GM23338 (cell line): ENCODE results near the gene FDX1. TPM values are rescaled to one million over a fixed set of nuclear protein-coding genes. Genes with fewer than 3 reads are reported as not detected.

ENCODE experiments used
- ATAC-seq: fragments of 200-7000 bp; cut with Tn5 transposase; 3 replicates; pipeline ENCODE4 v1.9.1; 2020
- DNase-seq: peaks from one replicate; pipeline ENCODE4 v3.0.0-alpha.2; 2015; ENCODE audit warnings: low spot score
- H2AFZ ChIP-seq: fragments of 200-600 bp; sonication (generic); 2 replicates; pipeline ENCODE4 v1.8.0; 2016; ENCODE audit warnings: antibody characterized with exemption, mild to moderate bottlenecking, moderate library complexity
- H3F3A ChIP-seq: fragments of 200-600 bp; sonication (generic); replicated peaks from 2 replicates; pipeline ENCODE4 v1.8.0; 2017; ENCODE audit warnings: antibody characterized with exemption, mixed run types, low read depth
- H3K27ac ChIP-seq: fragments of 200-600 bp; sonication (generic); 2 replicates; pipeline ENCODE4 v1.6.1; 2016; ENCODE audit warnings: low read depth
- H3K27me3 ChIP-seq: fragments of 200-600 bp; sonication (generic); 2 replicates; pipeline ENCODE4 v1.8.0; 2016; ENCODE audit warnings: mild to moderate bottlenecking, mixed run types, moderate library complexity; ENCODE audit not compliant: insufficient read depth
- H3K36me3 ChIP-seq: fragments of 200-600 bp; sonication (generic); 2 replicates; pipeline ENCODE4 v1.8.0; 2016; ENCODE audit warnings: mild to moderate bottlenecking; ENCODE audit not compliant: insufficient read depth
- H3K4me1 ChIP-seq: fragments of 200-600 bp; sonication (generic); 2 replicates; pipeline ENCODE4 v1.8.0; 2016; ENCODE audit warnings: mild to moderate bottlenecking, moderate library complexity; ENCODE audit not compliant: insufficient read depth
- H3K4me2 ChIP-seq: fragments of 200-600 bp; sonication (generic); 2 replicates; pipeline ENCODE4 v1.7.1; 2017; ENCODE audit warnings: mixed run types
- H3K4me3 ChIP-seq: fragments of 200-600 bp; sonication (generic); 2 replicates; pipeline ENCODE4 v1.6.1; 2016; ENCODE audit warnings: mixed run types
- H3K79me2 ChIP-seq: fragments of 200-600 bp; sonication (generic); replicated peaks from 2 replicates; pipeline ENCODE4 v1.8.0; 2017; ENCODE audit warnings: mild to moderate bottlenecking; ENCODE audit not compliant: insufficient read depth
- H3K9me2 ChIP-seq: fragments of 200-600 bp; sonication (generic); 2 replicates; pipeline ENCODE4 v1.8.0; 2017; ENCODE audit not compliant: insufficient read depth
- H4K20me1 ChIP-seq: fragments of 200-600 bp; sonication (generic); replicated peaks from 2 replicates; pipeline ENCODE4 v1.8.0; 2017; ENCODE audit warnings: mild to moderate bottlenecking; ENCODE audit not compliant: insufficient read depth
- H3K27ac Mint-ChIP-seq: 2 replicates; pipeline ENCODE4 v1.8.0; 2020; ENCODE audit warnings: inconsistent platforms, mild to moderate bottlenecking, moderate library complexity, mixed read lengths
- H3K27me3 Mint-ChIP-seq: 3 replicates; pipeline ENCODE4 v1.8.0; 2022; ENCODE audit warnings: low read depth, mild to moderate bottlenecking, moderate library complexity, mixed read lengths, inconsistent platforms; ENCODE audit not compliant: insufficient read depth, poor library complexity
- H3K36me3 Mint-ChIP-seq: 3 replicates; pipeline ENCODE4 v1.8.0; 2021; ENCODE audit warnings: low read depth, mild to moderate bottlenecking, inconsistent platforms, moderate library complexity, mixed read lengths
- H3K4me1 Mint-ChIP-seq: 3 replicates; pipeline ENCODE4 v1.8.0; 2020; ENCODE audit warnings: mild to moderate bottlenecking, inconsistent platforms, mixed read lengths
- H3K4me3 Mint-ChIP-seq: 3 replicates; pipeline ENCODE4 v1.8.0; 2021; ENCODE audit warnings: moderate library complexity, mild to moderate bottlenecking, inconsistent platforms, mixed read lengths
- H3K9me3 Mint-ChIP-seq: 3 replicates; pipeline ENCODE4 v1.8.0; 2020; ENCODE audit warnings: moderate library complexity, mild to moderate bottlenecking, inconsistent platforms, mixed read lengths
- CREB1 ChIP-seq: fragments of 250-450 bp; sonication (Bioruptor Pico); IDR thresholded peaks from 2 replicates; pipeline ENCODE4 v1.5.0; 2020; ENCODE audit warnings: low read depth, mild to moderate bottlenecking, moderate library complexity
- EZH2 ChIP-seq: fragments of 200-600 bp; sonication (generic); IDR thresholded peaks from one replicate; pipeline ENCODE4 v1.8.0; 2017; ENCODE audit warnings: antibody characterized with exemption, mild to moderate bottlenecking, low read depth; ENCODE audit not compliant: unreplicated experiment
- EZH2phosphoT487 ChIP-seq: fragments of 200-600 bp; sonication (generic); IDR thresholded peaks from one replicate; pipeline ENCODE4 v1.8.1; 2018; ENCODE audit warnings: antibody characterized with exemption; ENCODE audit not compliant: unreplicated experiment
- JUNB ChIP-seq: IDR thresholded peaks from one replicate; pipeline ENCODE4 v1.6.1; 2016; ENCODE audit warnings: antibody characterized with exemption; ENCODE audit not compliant: unreplicated experiment
- STAT1 ChIP-seq: IDR thresholded peaks from one replicate; pipeline ENCODE4 v1.6.1; 2016; ENCODE audit warnings: antibody characterized with exemption; ENCODE audit not compliant: unreplicated experiment
- ZNF114 ChIP-seq: fragments of 250-450 bp; sonication (Bioruptor Pico); IDR thresholded peaks from 2 replicates; pipeline ENCODE4 v1.5.0; 2020; ENCODE audit warnings: mild to moderate bottlenecking, moderate library complexity
- ZNF331 ChIP-seq: fragments of 250-450 bp; sonication (Bioruptor Pico); IDR thresholded peaks from 2 replicates; pipeline ENCODE4 v1.5.0; 2020; ENCODE audit warnings: low read depth, mild to moderate bottlenecking, moderate library complexity
- polyA plus RNA-seq: library from polyadenylated mRNA; unstranded; fragments of >200 nt; fragmentation: Nextera tagmentation; extraction: Ambion mirVana; gene quantifications from 2 replicates; pipeline ENCODE4 v1.2.1, GENCODE V29; 2016
- total RNA-seq: library from RNA; depleted of rRNA; stranded (reverse); fragments of >200 nt; shearing (Covaris generic); gene quantifications from 2 replicates; pipeline ENCODE4 v1.2.3, GENCODE V29; 2014
- TF ChIP-seq, protein P1 (sequence below): IDR thresholded peaks from one replicate; pipeline ENCODE4 v1.6.1; 2018; ENCODE audit warnings: antibody characterized with exemption; ENCODE audit not compliant: unreplicated experiment
- TF ChIP-seq, protein P2 (sequence below): fragments of 250-450 bp; sonication (Bioruptor Pico); IDR thresholded peaks from 2 replicates; pipeline ENCODE4 v1.5.0; 2020; ENCODE audit warnings: mild to moderate bottlenecking, moderate library complexity

The FDX1 gene
- total and polyA plus RNA-seq, 2 experiments from 2014 or later: 11.1 to 15.9 TPM

DNA sequence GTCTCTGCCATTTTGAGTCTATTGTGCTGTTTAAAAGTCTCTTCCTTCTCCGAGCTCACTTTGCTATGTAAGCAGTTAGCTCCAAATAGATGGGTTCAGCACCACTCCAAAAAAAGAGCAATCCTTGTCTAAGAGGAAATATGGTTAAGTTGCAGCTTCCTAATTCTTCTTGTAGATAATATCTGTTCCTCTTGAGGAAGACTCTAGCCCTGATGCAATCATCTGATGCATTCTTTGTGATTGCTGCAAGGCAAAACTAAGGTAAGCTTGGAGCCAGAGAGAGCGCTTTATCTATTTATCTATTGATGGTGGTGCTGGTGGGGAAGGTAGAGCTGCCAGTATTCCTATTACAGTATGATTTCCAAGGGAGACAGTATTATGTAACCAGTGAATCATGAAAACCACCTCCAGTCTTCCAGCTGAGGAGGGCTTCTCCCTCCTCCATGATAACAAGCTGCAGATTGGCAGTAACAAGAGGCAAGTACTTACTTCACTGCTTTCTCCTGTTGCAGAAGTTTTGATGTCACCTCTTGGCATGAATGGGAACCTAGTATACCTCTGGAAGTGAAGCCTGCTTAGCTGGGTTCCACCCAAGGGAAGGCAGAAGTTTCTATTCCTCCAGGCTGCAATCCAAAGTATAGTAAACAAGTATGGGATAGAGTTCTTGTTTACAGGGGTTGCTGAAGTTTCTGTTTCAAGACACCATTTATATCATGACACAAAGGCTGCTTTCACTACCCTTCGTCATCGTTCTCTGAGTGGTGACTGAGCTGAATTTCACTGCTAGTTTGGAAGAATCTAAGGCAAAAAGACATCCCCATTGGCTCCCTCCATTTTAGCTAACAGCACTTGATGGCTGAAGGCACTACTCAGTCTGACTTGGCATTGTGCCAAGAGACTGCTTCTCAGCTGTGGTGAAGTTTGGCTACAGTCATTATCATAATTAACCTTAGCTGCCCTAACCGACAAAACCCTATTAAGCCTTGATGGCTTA lies 49.7 kb downstream of the FDX1 start (continued):
- TF ChIP-seq, protein P1, sequence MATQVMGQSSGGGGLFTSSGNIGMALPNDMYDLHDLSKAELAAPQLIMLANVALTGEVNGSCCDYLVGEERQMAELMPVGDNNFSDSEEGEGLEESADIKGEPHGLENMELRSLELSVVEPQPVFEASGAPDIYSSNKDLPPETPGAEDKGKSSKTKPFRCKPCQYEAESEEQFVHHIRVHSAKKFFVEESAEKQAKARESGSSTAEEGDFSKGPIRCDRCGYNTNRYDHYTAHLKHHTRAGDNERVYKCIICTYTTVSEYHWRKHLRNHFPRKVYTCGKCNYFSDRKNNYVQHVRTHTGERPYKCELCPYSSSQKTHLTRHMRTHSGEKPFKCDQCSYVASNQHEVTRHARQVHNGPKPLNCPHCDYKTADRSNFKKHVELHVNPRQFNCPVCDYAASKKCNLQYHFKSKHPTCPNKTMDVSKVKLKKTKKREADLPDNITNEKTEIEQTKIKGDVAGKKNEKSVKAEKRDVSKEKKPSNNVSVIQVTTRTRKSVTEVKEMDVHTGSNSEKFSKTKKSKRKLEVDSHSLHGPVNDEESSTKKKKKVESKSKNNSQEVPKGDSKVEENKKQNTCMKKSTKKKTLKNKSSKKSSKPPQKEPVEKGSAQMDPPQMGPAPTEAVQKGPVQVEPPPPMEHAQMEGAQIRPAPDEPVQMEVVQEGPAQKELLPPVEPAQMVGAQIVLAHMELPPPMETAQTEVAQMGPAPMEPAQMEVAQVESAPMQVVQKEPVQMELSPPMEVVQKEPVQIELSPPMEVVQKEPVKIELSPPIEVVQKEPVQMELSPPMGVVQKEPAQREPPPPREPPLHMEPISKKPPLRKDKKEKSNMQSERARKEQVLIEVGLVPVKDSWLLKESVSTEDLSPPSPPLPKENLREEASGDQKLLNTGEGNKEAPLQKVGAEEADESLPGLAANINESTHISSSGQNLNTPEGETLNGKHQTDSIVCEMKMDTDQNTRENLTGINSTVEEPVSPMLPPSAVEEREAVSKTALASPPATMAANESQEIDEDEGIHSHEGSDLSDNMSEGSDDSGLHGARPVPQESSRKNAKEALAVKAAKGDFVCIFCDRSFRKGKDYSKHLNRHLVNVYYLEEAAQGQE: no peak
- TF ChIP-seq ZNF331 (CRISPR knock-in tag) (no peak), EZH2 (no peak), ZNF114 (CRISPR knock-in tag) (no peak)

DNA sequence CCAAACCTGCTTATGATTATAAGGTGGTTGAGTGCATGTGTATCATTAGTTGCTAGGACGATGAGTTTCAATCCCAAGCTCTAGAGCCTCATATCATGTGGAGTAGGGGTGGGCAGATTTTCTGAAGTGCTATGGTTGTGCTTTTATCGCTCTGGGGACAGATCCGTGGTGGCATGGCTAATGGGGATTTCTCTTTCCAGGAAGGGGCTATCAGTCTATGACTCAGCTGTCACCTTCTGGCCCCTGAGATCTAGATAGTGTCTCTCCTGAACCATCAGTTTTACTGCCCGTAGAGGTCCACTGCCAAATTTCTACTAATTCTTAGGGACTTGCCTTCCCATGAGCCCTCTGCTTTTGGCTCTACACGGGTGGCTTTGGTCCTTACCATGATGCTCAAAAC lies 51.8 kb downstream of the FDX1 start:
- Mint-ChIP-seq H3K9me3 (no peaks in the 10 kb centered on the region; the same call in 2 of the 3 replicates), H3K4me3 (no peak overlapping the region), H3K4me1 (no peaks in the 10 kb centered on the region; the same call in 2 of the 3 replicates), H3K36me3 (no peaks in the 10 kb centered on the region), H3K27me3 (peaks cover 2% of the 10 kb centered on the region), H3K27ac (no peak overlapping the region)
- H4K20me1 ChIP-seq: no peaks in the 10 kb centered on the region
- H3F3A ChIP-seq: no peaks in the 10 kb centered on the region
- no peak overlapping the region for H3K27ac ChIP-seq
- no peak overlapping the region for H3K4me3 ChIP-seq
- H3K4me2 ChIP-seq: no peak overlapping the region
- no peaks in the 10 kb centered on the region for H3K36me3 ChIP-seq
- no peaks in the 10 kb centered on the region for H3K79me2 ChIP-seq
- no peaks in the 10 kb centered on the region for H3K4me1 ChIP-seq
- no peak for DNase-seq
- H3K27me3 ChIP-seq: no peaks in the 10 kb centered on the region
- ATAC-seq: no peak
- no peak for TF ChIP-seq CREB1 (CRISPR knock-in tag)
- no peak for TF ChIP-seq ZNF331 (CRISPR knock-in tag)
- TF ChIP-seq, protein P2, sequence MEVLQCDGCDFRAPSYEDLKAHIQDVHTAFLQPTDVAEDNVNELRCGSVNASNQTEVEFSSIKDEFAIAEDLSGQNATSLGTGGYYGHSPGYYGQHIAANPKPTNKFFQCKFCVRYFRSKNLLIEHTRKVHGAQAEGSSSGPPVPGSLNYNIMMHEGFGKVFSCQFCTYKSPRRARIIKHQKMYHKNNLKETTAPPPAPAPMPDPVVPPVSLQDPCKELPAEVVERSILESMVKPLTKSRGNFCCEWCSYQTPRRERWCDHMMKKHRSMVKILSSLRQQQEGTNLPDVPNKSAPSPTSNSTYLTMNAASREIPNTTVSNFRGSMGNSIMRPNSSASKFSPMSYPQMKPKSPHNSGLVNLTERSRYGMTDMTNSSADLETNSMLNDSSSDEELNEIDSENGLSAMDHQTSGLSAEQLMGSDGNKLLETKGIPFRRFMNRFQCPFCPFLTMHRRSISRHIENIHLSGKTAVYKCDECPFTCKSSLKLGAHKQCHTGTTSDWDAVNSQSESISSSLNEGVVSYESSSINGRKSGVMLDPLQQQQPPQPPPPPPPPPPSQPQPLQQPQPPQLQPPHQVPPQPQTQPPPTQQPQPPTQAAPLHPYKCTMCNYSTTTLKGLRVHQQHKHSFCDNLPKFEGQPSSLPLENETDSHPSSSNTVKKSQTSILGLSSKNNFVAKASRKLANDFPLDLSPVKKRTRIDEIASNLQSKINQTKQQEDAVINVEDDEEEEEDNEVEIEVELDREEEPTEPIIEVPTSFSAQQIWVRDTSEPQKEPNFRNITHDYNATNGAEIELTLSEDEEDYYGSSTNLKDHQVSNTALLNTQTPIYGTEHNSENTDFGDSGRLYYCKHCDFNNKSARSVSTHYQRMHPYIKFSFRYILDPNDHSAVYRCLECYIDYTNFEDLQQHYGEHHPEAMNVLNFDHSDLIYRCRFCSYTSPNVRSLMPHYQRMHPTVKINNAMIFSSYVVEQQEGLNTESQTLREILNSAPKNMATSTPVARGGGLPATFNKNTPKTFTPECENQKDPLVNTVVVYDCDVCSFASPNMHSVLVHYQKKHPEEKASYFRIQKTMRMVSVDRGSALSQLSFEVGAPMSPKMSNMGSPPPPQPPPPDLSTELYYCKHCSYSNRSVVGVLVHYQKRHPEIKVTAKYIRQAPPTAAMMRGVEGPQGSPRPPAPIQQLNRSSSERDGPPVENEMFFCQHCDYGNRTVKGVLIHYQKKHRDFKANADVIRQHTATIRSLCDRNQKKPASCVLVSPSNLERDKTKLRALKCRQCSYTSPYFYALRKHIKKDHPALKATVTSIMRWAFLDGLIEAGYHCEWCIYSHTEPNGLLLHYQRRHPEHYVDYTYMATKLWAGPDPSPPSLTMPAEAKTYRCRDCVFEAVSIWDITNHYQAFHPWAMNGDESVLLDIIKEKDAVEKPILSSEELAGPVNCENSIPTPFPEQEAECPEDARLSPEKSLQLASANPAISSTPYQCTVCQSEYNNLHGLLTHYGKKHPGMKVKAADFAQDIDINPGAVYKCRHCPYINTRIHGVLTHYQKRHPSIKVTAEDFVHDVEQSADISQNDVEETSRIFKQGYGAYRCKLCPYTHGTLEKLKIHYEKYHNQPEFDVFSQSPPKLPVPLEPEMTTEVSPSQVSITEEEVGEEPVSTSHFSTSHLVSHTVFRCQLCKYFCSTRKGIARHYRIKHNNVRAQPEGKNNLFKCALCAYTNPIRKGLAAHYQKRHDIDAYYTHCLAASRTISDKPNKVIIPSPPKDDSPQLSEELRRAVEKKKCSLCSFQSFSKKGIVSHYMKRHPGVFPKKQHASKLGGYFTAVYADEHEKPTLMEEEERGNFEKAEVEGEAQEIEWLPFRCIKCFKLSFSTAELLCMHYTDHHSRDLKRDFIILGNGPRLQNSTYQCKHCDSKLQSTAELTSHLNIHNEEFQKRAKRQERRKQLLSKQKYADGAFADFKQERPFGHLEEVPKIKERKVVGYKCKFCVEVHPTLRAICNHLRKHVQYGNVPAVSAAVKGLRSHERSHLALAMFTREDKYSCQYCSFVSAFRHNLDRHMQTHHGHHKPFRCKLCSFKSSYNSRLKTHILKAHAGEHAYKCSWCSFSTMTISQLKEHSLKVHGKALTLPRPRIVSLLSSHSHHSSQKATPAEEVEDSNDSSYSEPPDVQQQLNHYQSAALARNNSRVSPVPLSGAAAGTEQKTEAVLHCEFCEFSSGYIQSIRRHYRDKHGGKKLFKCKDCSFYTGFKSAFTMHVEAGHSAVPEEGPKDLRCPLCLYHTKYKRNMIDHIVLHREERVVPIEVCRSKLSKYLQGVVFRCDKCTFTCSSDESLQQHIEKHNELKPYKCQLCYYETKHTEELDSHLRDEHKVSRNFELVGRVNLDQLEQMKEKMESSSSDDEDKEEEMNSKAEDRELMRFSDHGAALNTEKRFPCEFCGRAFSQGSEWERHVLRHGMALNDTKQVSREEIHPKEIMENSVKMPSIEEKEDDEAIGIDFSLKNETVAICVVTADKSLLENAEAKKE (CRISPR knock-in tag): no peak
- no peak for TF ChIP-seq EZH2phosphoT487
- TF ChIP-seq JUNB: no peak
- no peak for TF ChIP-seq STAT1
- H3K9me2 ChIP-seq: peaks cover 6% of the 10 kb centered on the region; the same call in 1 of the 2 replicates
- H2AFZ ChIP-seq: no peak overlapping the region
